ENCODE results near the gene REEP1. TPM values are rescaled to one million over a fixed set of nuclear protein-coding genes. Genes with fewer than 3 reads are reported as not detected.

REEP1 gene
- total RNA-seq, 1 donor from 2014 or later, result not detected

DNA sequence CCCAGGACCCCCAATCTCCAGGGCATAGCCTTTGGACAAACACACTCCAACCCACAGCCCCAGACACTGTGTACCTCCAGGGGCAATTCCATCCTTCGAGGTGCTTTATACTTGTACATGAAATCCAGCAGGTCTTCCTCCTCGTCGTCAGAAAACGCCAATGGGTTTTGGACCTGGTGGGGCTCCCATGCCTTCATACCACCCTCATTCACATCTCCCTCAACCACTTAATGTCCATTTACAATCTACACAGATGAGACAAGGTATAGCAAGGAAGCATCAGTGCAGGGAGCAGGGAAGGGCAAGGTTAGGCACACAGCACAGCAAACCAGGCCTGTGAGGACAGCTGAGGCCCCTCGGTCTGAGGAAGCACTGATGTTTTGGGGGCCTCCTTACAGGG, 117.5 kb downstream of the REEP1 start:
- peaks cover 3% of the 10 kb centered on the region for H3K36me3 Mint-ChIP-seq (ENCODE audit: low read depth)
- intact Hi-C loops (cut with micrococcal nuclease), result no loop called here
- no peak overlapping the region for H3K4me3 Mint-ChIP-seq
- H3K27ac Mint-ChIP-seq, result no peak overlapping the region
- H3K4me1 Mint-ChIP-seq, result peaks cover 10% of the 10 kb centered on the region
- POLR2A ChIA-PET, result no interaction called here
- DNase-seq (no peak), ATAC-seq (ENCODE audit: low read depth) (no peak)
- H3K9me3 Mint-ChIP-seq, result no peaks in the 10 kb centered on the region
- TF ChIP-seq CTCF (IDR thresholded peaks at IDR 0.05), result no peak
- CTCF ChIA-PET, result interaction anchor here (1.8 to 3.6 kb wide), 4 partner anchors 77 to 222 kb away, joined by 20 to 50 read pairs (median 36); partner anchors contain the start of gene KDM3A
- H3K27me3 Mint-ChIP-seq, result no peaks in the 10 kb centered on the region

DNA sequence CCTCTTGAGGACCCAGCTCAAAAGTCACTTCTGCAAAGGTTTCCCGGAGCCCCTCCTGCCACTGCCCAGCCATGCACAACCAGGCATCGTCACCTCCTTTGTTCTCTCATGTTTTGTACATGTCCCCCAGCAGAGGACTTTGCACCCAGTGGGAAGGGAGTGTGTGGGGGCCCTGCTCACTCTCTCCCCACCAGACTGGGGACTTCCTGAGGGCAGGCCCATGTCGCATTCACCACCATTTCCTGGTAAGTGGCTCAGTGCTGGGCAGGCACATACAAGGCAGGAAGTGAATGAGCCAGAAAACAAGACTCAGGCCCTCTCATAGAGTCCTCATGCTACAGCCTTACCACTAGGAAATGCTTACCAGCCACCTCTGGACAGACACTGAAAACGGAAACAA, 119.3 kb downstream of the REEP1 start:
- Mint-ChIP-seq H3K27me3 (no peaks in the 10 kb centered on the region), H3K4me1 (peaks cover 4% of the 10 kb centered on the region), H3K4me3 (no peak overlapping the region), H3K9me3 (no peaks in the 10 kb centered on the region), H3K36me3 (ENCODE audit: low read depth) (peaks cover 18% of the 10 kb centered on the region), H3K27ac (no peak overlapping the region)
- intact Hi-C loops (cut with micrococcal nuclease), result no loop called here
- ATAC-seq (ENCODE audit: low read depth) (no peak), DNase-seq (no peak)
- TF ChIP-seq CTCF (IDR thresholded peaks at IDR 0.05), result no peak
- CTCF ChIA-PET, result no interaction called here
- POLR2A ChIA-PET, result no interaction called here

DNA sequence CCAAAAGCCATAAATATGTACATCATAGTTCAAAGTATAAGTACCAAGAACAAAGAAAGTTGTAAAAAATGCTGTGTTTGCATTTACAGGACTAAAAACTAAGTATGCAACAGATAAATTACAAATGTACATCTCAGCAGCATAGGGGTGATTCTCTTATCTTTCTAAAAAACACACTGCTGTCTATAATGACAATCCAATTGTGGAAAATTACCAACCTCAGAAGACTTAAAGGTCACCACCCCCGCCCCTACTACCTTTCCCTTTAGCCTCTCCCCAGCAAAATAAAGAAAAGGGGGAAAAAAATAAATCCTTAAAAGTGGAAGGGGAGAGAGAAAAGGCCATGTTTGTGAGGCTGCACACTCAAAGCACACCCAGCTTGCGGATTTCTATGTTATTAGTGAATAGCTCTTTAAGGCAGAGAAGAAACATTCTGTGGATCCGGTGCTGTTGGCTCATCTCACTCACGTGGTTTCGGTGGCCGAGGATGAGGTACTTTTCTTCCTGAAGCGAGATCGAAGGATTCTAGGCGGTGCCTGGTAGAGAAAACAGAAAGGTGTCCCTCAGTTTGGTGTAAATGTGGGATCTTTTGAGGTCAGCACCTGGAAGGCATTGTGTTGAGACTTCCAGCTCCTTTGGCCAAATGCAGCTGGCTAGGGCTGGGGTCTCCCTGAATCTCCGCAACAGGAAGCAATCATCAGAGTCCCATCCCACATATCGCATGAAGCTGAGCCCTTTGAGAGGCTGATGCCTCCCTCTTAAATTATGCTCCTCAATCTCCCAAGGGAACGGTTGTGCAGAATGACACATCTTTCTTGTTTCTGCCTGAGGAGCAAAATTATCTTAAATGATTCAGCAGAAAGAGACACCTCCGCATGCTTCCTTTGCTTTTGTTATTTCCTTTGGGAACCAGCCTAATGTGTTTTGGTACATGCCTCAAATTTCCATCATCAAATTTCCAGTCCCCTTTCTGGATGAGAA, 120.6 kb downstream of the REEP1 start:
- Mint-ChIP-seq H3K4me3 (no peak overlapping the region), H3K4me1 (peaks cover 6% of the 10 kb centered on the region), H3K9me3 (no peaks in the 10 kb centered on the region), H3K27ac (no peak overlapping the region), H3K36me3 (ENCODE audit: low read depth) (peaks cover 26% of the 10 kb centered on the region), H3K27me3 (no peaks in the 10 kb centered on the region)
- CTCF ChIA-PET, result no interaction called here
- intact Hi-C loops (cut with micrococcal nuclease), result no loop called here
- ATAC-seq (ENCODE audit: low read depth), result no peak
- DNase-seq, result no peak
- TF ChIP-seq CTCF (IDR thresholded peaks at IDR 0.05), result no peak
- POLR2A ChIA-PET, result no interaction called here

- no peak for TF ChIP-seq CTCF (IDR thresholded peaks at IDR 0.05)
- Mint-ChIP-seq H3K36me3 (ENCODE audit: low read depth) (peaks cover 46% of the 10 kb centered on the region), H3K9me3 (no peaks in the 10 kb centered on the region), H3K27ac (no peak overlapping the region), H3K4me1 (peaks cover 17% of the 10 kb centered on the region), H3K27me3 (no peaks in the 10 kb centered on the region), H3K4me3 (no peak overlapping the region)
- ChIA-PET POLR2A (interaction anchor here (0.6 kb wide), 1 partner anchor 1834 kb away, joined by 4 read pairs; no protein-coding TSS in a partner anchor), CTCF (no interaction called here)
- no peak for ATAC-seq (ENCODE audit: low read depth)
- intact Hi-C loops (cut with micrococcal nuclease), result no loop called here
- DNase-seq, result no peak
Observed at GRCh38 chr2:86214503-86214832, 123.0 kb downstream of the REEP1 start.

DNA sequence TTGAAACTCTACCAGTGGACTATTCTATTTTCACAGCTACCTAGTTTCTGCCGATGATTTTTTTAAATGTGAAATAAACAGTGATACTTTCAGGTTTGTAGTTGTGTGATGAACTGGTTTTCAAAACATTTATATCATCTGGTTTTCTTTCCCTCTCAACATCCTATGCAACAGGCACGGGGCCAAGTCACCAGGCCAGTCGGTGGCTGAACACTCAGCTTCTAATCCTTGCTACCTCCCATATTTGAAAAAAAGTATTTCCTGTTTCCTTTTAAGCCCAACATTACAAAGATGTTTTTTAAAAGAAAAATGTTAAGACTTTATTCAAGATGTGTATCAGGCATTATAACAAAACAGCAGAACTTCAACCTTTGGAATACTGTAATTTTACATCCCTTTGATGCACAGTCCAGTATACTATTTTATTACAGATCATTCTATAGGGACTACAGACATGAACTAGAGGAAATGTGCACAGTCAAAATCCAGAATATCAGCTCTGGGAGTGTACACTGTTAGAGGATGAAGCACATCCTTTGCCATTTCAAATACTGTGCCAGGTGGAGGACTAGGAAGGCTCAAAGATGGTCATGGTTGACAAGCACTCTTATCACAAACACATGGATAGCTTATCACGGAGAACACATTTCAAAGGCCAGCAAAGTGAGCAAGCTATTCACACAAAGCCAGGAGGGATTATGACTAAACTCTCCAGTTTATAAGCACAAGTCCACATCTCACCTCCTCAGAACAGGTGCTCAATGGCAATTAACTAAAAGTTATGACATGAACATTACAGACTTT, 123.5 kb downstream of the REEP1 start:
- Mint-ChIP-seq H3K4me1 (peaks cover 17% of the 10 kb centered on the region), H3K36me3 (ENCODE audit: low read depth) (peaks cover 50% of the 10 kb centered on the region), H3K27ac (no peak overlapping the region), H3K27me3 (no peaks in the 10 kb centered on the region), H3K4me3 (no peak overlapping the region), H3K9me3 (no peaks in the 10 kb centered on the region)
- ChIA-PET POLR2A (interaction anchor here (0.9 kb wide), 1 partner anchor 14 kb away, joined by 3 read pairs; no protein-coding TSS in a partner anchor), CTCF (no interaction called here)
- no peak for TF ChIP-seq CTCF (IDR thresholded peaks at IDR 0.05)
- ATAC-seq (ENCODE audit: low read depth) (no peak), DNase-seq (no peak)
- intact Hi-C loops (cut with micrococcal nuclease), result no loop called here
